Measurements from ENCODE around the gene CHST11.

DNA sequence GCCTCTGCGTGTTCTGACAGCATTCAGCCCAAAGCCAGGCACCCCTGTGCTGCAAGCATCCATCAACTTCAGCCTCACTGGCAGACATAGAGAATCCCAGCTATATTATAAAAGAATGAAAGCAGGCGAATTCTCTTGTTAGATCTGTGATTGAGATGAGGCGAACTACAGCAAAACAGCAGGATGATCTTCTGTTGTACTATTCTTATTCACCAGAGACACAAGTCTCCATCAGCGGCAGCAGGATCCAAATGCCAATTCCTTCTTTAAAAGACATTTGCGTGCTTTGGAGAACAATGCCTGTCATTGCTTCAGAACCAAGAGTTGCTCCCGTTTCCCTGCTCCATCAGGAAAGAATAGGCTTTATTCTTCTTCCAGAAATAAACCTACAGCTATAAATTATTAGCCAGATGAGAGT, 312.4 kb downstream of the CHST11 start:
- TF ChIP-seq CEBPB (IDR thresholded peaks at IDR 0.05; ENCODE audit: low read depth, low read length): no peak
- no peak for TF ChIP-seq CHD1 (IDR thresholded peaks at IDR 0.05; ENCODE audit: low read depth, low read length)
- TF ChIP-seq POLR2A (IDR thresholded peaks at IDR 0.05; ENCODE audit: low read depth, low read length): no peak
- no peak for TF ChIP-seq CTCF (conservative IDR thresholded peaks at IDR 0.05; ENCODE audit: low read depth, low read length)
